GM21515 (cell line): Measurements from ENCODE around the gene PARK7.

ENCODE experiments used
- ATAC-seq: cut with Tn5 transposase; IDR thresholded peaks from one replicate; pipeline ENCODE4 v1.9.1; 2021; ENCODE audit not compliant: unreplicated experiment

The PARK7 gene

DNA sequence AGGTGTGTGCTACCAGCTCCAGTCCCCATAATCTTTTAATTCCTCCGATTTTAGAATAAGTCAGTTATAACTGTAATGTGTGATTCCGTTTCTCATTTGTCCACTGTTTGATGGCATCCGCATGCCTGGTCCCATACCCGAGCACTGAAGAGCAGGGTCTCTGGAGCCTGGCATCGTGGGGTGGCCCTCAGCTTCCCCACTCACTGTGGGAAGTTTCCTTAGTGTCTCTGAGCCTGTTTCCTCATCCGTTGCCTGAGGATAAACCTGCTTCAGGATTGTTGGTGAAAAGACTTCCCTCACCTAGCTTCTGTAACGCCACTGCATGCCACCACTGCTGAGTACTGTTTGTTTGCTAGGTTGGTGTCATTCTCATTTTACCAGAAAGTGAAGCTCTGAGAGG lies 19.5 kb downstream of the PARK7 start:
- no peak for ATAC-seq

DNA sequence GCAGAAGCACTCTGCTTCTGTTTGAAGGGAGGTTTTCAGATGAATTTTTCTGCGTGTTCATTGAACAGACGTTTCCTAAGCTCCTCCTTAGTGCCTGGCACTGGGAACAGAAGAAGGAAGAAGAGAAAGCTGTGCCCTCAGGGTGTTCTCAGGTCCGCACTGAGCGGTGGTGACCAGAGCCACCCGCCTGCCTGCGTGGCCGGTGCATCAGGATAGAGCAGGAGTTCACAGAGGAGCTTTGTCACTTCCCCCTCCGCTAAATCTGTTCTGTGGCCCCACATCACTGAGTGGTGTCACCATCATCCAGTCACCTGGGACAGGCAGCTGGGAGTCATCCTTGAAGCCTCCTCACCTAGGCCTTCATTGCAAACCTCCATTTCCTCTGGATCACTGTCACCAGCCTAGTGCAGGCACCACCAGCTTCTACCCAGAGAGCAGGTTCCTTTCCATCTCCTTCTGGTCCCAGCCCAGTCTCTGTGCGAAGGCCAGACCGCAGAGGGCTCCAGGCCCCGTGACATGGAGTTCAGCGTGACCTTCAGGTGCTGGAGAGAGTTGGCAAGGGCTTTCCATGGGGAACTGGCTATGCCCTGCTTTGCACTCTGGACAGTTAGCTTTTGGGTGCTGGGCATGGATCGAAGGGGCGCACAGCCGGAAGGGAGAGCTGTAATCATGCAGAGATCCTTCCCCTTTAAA lies 21.7 kb downstream of the PARK7 start:
- no peak for ATAC-seq

DNA sequence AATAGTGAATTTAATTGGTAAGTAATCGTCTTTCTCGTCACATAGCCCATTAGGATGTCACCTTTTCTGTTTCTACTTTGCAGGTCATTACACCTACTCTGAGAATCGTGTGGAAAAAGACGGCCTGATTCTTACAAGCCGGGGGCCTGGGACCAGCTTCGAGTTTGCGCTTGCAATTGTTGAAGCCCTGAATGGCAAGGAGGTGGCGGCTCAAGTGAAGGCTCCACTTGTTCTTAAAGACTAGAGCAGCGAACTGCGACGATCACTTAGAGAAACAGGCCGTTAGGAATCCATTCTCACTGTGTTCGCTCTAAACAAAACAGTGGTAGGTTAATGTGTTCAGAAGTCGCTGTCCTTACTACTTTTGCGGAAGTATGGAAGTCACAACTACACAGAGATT lies 23.3 kb downstream of the PARK7 start:
- no peak for ATAC-seq

DNA sequence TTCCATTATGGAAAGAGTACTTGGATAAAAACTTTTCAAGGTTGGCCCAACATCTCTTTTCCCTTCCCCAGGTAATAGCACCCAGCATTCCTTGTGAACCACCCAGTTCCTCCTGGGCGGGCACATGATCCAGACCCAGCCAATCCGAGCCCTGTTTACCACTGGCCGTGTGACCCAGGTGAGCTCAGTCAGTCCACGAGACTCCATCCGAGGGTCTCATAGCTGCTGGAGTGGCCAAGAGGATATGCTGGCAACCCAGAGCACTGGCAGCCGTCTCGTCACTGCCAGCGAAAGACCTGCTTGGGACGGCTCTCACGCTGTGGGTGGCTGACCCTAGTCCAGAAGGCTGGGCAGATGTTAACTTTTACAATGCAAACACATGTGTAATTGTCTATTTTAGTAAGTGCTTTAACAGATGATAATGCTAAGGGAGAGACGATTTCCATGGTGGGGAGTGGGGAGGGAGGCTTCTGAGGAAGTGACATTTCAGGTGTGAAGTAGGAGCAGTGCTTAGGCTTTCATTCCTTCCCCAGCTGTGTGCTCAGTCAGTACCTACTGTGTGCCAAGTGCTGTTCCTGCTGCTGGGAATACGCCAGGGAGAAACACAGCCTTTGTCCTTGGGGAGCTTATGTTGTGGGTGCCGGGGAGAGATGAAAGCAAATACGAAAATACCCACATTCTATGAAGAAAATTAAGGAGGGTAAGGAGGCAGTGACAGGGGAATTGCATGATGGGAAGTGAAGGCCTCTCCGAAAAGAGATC lies 24.5 kb downstream of the PARK7 start:
- ATAC-seq: no peak

DNA sequence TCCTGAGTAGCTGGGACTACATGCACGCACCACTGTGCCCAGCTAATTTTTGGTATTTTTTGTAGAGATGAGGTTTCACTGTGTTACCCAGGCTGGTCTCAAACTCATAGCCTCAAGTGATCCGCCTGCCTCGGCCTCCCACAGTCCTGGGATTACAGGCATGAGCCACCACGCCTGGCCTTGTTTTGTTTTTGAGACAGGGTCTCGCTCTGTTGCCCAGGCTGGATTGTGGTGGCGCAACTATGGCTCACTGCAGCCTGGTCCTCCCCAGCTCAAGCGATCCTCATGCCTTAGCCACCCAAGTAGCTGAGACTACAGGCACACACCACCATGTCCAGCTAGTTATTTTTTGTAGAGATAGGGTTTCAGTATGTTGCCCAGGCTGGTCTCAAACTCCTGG lies 26.0 kb downstream of the PARK7 start:
- no peak for ATAC-seq

DNA sequence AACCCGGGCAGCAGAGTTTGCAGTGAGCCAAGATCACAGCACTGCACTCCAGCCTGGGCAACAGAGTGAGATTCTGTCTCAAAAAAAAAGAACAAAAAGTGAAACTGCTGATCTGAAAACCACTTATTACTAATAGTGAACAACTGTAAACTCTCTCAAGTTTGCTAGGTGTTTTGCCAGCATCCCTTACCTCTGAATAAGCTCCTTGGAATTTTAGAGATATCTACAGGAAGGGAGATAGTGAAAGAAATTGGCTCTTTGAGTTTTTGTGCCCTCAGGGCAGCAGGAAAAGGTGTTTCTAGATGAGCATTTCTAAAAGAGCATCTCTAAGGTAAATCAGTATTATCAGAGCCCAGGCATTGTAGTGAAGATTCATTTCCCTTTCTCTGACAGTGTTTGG lies 27.1 kb downstream of the PARK7 start:
- ATAC-seq: no peak

DNA sequence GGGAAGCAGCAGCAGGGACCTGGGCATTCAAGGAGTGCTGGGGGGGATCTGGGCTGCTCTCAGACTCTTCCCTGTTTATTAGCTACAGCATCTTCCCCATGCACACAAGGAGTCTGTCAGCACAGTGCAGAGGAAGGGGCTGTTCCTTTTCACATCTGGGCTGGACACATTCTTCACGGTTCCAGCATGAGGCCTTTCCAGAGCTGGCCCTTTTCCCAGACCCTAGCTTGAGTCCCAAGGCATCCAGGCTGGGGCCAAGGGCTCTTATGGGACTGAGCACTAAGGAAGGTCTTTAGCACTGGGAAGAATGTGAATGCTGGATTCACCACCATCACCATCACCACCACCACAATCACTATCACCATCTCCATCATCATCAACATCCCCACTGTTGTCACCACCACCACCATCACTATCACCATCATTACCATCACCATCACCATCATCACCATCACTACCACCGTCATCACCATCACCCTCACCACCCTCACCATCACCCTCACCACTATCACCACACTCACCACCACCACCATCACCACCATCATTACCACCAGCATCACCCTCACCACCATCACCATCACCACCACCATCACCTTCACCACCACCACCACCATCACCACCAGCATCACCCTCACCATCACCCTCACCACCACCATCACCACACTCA lies 28.4 kb downstream of the PARK7 start:
- no peak for ATAC-seq

DNA sequence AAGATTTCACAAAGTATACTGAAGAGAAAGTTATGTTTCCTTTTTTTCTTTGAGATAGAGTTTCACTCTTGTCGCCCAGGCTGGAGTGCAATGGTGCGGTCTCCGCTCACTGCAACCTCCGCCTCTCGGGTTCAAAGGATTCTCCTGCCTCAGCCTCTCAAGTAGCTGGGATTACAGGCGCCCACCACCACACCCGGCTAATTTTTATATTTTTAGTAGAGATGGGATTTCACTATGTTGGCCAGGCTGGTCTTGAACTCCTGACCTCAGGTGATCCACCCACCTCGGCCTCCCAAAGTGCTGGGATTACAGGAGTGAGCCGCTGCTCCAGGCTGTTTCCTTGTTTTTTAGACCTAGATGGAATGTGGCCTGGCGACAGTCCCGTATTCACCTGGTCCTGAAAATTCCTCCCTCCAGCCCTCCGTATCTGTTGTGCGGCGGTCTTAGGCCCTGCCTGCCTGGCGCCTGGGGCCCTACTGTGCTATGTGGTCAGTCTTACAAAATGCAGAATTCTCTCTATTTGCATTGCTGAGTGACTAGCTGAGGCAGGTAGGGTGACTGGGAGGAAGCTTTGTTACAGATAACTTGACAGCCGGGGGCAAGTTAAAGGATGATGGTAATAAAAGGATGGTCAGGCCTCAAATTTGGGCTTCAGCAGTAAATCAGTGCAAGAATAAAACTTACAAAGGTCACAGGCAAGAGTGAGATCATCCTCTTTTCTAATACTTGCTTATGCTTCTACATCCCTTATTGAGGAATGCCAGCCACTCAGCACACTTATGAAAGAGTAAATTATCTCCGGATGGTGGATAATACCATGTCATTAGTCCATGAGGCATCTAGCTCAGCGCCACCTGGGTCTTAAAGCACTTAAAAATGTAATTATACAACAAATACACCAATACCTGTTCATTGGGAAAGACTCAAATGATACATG lies 30.3 kb downstream of the PARK7 start:
- ATAC-seq: no peak

DNA sequence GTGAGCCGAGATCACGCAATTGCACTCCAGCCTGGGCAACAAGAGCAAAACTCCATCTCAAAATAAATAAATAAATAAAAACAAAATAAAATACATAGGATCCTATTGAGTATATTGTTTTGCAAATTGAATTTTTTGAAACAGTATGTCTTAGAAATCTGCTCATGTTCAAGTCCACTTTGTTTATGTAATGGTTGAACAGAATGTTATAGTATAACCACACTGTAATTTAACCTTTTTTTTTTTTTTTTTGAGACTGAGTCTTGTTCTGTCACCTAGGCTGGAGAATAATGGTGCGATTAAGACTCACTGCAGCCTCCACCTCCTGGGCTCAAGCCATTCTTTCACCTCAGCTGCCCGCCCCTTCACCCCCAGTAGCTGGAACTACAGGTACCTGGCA lies 31.4 kb downstream of the PARK7 start:
- no peak for ATAC-seq

DNA sequence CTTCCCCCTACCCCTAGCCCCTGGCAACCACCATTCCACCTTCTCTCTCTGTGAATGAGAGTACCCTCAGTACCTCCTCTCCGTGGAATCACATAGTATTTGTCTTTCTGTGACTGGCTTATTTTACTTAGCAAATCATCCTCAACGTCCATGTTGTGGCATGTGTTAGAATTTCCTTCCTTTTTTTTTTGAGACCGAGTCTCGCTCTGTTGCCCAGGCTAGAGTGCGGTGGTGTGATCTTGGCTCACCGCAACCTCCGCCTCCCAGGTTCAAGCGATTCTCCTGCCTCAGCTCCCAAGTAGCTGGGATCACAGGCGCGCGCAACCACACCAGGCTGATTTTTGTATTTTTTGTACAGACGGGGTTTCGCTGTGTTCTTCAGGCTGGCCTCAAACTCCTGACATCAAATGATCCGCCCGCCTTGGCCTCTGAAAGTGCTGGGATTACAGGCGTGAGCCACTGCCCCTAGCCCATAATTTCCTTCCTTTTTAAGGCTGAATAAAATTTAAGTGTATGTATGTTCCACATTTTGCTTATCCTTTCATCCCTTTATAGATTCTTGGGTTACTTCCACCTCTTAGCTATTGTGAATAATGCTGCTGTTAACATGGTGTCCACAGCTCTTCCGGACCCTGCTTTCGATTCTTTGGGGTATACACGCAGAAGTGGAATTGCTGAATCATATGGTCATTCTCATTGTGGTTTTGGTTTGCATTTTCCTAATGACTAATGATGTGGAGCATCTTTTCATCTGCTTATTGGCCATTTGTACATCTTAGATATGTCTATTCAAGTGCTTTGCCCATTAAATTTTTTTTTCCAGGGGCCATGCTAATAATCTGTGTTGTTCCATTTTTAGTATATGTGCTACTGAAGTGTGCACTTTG lies 32.3 kb downstream of the PARK7 start:
- peak; percentile 79 for ATAC-seq

DNA sequence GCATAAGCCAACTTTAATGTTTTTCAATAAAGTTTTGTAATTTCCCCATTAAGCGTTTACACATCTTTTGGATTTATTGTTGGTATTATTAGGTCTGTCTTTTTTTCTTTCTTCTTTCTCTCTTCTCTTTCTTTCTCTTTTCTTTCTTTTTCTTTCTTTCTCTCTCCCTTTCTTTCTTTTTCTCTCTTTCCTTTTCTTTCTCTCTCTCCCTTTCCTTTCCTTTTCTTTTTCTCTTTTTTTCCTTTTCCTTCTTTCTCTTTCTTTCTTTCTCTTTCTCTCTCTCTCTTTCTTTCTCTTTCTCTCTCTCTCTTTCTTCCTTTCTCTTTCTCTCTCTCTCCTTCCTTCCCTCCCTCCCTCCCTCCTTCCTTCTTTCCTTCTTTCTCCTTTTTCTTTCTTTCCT lies 33.3 kb downstream of the PARK7 start:
- ATAC-seq: no peak

DNA sequence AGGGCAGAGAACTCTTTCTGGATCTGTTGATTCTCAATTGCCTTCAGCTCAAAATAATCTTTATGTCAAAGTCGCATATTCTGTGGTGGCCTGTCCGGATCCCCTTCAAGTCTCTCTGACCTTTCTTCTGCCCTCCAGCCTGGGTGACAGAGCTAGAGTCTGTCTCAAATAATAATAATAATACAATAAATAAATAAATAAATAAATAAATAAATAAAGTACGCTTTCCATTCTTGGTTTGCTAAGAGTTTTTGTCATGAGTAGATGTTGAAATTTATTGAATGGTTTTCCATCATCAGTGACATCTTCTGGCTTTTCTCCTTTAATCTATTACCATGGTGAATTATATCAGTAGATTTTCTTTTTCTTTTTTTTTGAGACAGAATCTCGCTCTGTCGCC lies 33.9 kb downstream of the PARK7 start:
- ATAC-seq: no peak

DNA sequence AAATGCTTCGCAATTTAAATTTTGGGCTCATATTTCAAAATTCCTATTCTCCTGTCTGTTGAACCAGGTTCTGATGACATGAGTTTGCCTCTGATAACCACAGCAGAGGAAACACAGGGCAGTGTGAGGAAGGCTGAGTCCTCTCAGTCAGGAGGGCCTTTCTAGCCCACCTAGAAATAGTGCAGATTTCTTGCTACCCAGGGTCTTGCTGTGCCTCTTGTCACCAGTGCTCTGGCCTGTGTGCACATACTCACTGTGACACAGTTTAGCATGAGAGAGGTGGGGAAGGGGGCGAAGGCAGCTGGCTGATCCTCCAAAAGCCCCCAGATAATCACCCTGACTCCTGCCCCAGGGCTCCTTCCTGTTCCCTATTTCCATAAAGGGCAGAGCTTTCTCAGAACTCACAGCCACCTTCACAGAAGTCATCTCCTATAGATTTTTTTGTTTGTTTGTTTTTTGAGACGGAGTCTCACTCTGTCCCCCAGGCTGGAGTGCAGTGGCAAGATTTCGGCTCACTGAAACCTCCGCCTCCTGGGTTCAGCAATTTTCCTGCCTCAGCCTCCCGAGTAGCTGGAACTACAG lies 40.9 kb downstream of the PARK7 start:
- no peak for ATAC-seq

DNA sequence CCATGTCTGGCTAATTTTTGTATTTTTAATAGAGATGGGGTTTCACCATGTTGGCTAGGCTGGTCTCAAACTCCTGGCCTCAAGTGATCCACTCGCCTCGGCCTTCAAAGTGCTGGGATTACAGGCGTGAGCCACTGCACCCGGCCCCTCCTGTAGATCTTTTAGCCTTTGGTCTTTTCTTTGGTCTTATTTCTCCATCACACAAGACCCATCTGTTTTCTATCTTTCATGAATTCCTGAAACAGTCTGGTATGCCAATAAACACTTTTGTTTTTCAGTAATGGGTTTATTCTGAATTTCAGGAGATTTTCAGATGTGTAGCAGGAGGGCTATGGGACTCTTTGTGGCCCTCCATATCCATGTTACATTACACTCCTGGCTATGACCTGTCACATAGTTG lies 41.4 kb downstream of the PARK7 start:
- ATAC-seq: no peak

DNA sequence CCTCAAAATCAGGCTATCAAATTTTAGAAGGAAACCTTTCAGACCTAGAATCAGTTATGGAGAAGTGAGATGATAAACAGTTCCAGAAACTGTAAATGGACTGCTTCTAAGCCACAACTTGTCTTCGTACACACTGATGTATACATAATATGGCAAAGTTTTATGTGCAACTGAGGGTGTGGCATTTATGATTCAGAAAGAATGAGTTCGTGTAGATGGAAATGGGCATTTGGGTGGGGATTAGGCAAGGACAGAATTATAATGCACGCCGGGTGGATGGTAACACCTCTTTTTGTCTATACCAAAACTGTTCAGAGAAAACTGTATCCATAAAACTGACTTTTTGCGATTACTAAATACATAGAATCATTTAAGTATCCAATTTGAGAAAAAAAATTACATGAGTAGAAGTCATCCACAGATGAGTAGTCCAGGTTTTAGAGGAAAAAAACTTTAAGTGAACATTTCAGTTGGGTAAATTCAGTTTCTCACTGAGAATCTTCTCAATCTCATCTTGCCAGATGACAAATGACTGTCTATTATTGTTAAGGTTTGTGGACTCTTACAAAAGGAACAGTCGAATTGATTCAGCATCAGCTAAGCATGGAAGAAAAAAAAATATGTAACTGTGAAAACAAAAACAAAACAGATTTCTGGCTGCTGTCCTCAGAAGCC lies 42.1 kb downstream of the PARK7 start:
- no peak for ATAC-seq

DNA sequence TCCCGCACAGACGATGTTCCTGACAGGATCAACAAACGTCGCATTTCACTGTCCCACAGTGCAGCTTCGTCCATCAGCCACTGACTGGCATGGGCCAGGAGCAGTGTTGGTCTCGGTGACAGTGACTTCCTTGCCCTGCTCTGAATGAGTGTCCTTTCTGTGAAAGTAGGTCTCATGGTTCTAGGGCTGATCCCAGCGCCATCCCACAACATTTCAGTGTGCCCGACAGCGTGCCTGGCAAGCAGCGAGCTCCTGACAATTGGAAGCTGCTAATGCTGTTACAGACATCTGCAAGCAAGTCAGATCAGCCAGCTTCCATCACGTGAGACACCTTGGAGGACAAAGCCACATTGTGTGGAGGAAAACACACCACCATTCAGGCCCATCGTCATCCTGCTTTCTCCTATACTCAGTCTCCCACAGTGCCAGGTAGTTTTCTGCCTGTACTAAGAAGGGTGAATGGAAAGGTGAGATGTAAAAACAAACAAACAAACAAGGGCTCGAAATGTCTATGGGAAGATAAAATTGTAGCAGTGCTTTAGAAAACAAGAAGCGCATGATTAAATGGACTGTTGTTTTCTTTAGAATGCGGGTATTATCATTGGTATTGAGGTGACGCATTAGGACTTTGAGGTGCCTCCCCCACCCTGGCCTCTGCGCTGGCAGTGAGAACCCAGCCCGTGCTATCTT lies 42.7 kb downstream of the PARK7 start:
- ATAC-seq: no peak

DNA sequence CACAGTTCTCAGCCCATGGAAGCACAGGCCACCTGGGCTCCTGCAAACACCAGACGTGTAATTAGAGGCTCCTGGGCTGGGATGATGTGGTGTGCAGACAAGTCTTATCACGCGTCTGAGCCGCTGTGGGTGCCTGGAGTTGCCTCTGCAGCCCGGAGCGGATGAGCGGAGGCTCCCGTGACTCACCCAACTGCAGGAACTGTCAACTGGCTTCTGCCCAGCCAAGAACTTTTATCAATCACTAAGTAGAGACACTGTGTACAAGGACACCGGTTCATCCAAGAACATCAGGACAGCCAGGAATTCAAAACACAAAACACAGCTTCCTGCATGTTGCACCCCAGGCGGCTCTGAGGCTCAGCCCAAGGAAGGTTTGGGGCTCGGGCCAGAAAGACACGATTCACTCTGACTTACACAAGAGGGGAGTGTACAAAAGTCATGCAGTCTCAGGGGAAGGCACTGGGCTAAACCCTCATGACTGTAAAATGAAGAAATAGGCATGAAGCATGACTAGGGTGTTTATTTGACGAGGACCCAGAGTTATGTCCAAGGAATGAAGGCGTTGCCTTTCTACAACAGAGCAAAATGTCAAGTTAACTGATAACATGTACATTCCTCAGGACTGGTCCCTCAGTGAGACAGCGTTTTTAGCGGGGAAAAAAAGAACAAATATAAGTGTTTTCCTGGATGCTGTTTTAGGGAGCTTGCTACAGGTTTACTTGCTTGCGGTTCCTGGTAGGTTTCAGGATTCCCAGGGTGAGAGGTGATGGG lies 43.5 kb downstream of the PARK7 start:
- ATAC-seq: no peak
